NCI-H1105 treated with DMSO at 0.1 percent for 48 hours (cell line): ENCODE measurements around the gene SEL1L3.
A peak's percentile ranks its signal among the peaks of the same experiment; 100 is the strongest.

Experiments used
- DNase-seq: peaks from one replicate; lab custom pipeline; 2025; lab: John Stamatoyannopoulos, UW

SEL1L3 gene

DNA sequence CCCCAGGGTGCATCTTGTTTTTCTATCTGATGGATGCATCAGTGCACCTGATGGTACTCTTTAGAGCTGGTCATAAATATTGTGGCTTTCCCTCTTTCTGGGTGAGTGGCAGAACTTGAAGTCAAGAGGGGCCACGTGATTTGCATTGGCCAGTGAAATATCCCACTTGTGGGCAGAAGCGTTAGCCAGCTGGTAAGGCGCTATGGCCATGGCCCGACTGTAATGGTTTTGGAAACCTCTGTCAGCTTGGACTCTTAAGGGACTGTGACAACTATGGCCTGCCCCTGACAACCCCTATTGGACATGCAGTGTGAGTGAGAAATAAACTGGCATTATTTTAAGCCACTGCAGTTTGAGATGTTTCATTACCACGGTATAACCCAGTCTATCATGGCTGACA is 72.8 kb downstream of the SEL1L3 start:
- DNase-seq = no peak

- no peak for DNase-seq
Measured at GRCh38 chr4:25788703-25789238, 74.0 kb downstream of the SEL1L3 start.

- DNase-seq = no peak
Measured at GRCh38 chr4:25786497-25787065, 76.2 kb downstream of the SEL1L3 start.

- no peak for DNase-seq
Measured at GRCh38 chr4:25783943-25784342, 78.8 kb downstream of the SEL1L3 start.

- no peak for DNase-seq
Measured at GRCh38 chr4:25783126-25783525, 79.7 kb downstream of the SEL1L3 start.

GRCh38 chr4:25782482-25782881 is 80.3 kb downstream of the SEL1L3 start:
- no peak for DNase-seq

GRCh38 chr4:25779021-25779420 is 83.8 kb downstream of the SEL1L3 start:
- DNase-seq = no peak

- DNase-seq = no peak
Measured at GRCh38 chr4:25776795-25777194, 86.0 kb downstream of the SEL1L3 start.

DNA sequence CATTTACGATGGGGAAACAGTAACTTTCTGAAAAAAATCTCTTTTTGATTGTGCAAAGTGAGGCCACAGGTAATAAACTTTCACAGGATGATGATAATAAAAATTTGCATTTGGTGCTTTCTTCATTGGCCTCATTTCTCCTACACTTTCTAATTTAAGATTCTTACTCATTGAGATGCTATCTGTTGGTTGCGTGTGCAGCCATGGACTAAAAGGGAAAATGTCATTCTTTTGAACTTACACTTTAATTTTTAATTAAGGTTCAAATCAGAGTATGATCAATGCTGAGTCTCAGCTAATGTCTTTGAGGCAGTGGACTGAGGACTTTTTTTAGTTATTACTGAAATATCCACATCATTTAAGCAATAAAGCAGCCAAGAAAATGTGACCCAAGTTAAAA is 87.6 kb downstream of the SEL1L3 start:
- DNase-seq = no peak

DNA sequence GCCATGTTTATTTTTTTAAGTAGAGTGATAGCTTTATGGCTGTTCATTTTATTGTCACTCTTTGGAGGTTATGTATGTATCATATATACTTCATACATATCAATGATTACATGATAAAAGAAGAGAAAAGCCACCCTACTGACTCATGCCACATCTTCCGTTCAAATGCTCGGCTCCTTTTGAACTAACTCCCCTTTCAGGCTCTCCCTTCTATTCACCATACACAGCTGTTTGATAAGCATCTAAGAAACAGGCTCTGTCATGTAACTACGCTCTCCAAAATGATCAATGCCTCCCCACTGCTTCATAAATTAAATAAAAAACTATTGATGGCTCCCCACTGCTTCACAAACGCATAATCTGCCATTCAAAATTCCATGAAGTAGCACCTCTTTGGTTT is 89.4 kb downstream of the SEL1L3 start:
- DNase-seq = no peak

DNA sequence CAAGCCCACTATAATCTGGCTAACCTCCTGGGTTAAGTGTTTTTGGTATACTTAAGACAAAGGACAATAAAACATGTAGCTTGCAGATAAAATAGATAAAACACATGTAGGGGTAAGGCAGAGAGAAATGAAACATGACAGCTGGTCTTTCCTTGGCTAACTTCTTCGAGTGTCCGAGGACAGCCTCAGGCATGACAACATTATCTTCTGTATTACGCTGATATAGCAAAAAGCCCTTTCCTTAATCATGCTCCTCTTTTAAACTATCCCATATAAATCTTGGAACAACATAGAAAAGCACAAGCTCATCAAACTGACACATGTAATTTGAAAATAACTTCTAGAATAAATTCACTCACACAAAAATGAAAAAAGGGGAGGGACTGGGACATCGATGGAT is 91.1 kb downstream of the SEL1L3 start:
- DNase-seq = no peak

DNA sequence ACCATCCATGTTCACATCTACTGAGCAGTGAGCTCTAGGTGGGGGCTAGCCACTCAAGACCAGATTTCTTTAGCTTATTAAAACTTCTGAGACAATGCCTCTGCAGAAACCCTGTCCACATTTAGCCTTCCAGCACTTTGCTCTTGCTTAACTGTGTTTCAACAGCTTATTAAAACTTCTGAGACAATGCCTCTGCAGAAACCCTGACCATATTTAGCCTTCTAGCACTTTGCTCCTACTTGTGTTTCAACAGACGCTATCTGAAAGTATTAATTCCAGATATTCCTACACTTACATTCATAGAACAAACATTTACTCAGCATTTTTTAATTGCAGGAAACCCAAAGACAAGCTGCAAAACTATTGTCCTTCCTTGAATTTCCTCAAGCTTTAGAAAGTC is 91.9 kb downstream of the SEL1L3 start:
- no peak for DNase-seq

- DNase-seq = no peak
Measured at GRCh38 chr4:25769251-25769650, 93.5 kb downstream of the SEL1L3 start.

DNA sequence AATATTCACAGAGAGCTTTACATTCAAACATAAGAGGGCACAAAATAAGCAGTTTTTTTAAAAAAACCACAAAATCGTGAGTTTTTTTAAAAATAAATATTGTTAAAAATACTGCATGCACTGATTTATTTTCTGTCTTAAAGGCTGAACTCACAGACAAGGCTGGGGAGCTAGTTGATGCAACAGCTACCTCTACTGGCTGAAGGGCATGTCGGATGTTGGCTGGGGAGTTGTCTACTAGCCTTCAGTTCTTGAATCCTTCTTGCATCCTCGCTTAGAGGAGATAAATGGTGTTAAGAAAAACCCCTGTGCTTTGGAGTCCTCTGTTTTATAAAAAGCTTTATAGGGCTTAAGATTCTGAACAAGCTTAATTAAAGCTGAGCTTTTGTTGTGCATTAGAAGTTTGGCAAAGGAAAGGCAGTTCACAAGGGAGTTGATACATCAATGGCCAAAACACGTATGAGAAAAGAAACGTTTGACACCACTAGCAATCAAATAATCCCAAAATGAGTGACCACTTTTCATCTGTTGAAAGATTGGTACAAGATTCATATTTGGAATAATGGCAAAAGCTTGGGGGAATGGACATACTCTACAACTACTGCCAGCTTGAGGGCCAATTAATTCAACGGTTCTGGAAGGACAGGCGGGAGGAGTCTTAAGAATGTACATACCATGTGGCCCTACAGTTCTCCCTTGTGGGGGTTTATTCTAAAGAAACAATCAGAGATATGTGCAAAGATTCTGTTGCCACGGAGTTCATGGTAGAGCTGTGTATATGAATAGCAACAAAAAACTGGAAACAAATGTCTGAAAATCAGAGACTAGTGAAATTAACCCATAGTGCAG is 94.7 kb downstream of the SEL1L3 start:
- peak; percentile 40 for DNase-seq

GRCh38 chr4:25760518-25761157 is 102.2 kb downstream of the SEL1L3 start:
- no peak for DNase-seq

DNA sequence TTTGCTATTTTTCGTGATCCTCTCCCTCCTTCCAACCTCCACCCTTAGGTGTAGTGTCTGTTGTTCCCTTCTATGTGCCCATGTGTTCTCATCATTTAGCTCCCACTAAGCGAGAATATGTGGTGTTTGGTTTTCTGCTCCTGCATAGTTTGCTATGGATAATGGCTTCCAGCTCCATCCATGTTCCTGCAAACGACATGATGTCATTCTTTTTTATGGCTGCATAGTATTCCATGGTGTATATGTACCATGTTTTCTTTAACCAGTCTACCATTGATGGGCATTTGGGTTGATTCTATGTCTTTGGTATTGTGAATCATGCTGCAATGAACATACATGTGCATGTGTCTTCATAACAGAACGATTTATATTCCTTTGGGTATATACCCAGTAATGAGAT is 102.7 kb downstream of the SEL1L3 start:
- no peak for DNase-seq

GRCh38 chr4:25759101-25759500 is 103.7 kb downstream of the SEL1L3 start:
- no peak for DNase-seq

GRCh38 chr4:25757452-25757851 is 105.3 kb downstream of the SEL1L3 start:
- DNase-seq = no peak

GRCh38 chr4:25756503-25756902 is 106.3 kb downstream of the SEL1L3 start:
- DNase-seq = no peak

GRCh38 chr4:25755911-25756310 is 106.9 kb downstream of the SEL1L3 start:
- no peak for DNase-seq

- DNase-seq = no peak
Measured at GRCh38 chr4:25753239-25753638, 109.5 kb downstream of the SEL1L3 start.

- DNase-seq = no peak
Measured at GRCh38 chr4:25750874-25751273, 111.9 kb downstream of the SEL1L3 start.
